ENCODE data around the gene SEPTIN1.

GRCh38 chr16:30342751-30343490 is 39.4 kb downstream of the SEPTIN1 start:
- TF ChIP-seq CTCF (IDR thresholded peaks at IDR 0.05) (no peak), POLR2A (IDR thresholded peaks at IDR 0.05) (no peak), EP300 (IDR thresholded peaks at IDR 0.05) (no peak)
